Measurements from ENCODE around the gene SRCIN1. TPM values are rescaled to one million over a fixed set of nuclear protein-coding genes. Genes with fewer than 3 reads are reported as not detected.
"Not testable (repeated sequence)": the region's sequence is repeated elsewhere in the genome, so short reads cannot be mapped to it uniquely, and the experiment has no call there.

SRCIN1 gene
- total RNA-seq, 2 experiments from 2014 or later, result 0.72 to 0.73 TPM

GRCh38 chr17:38532451-38532850 lies 73.3 kb downstream of the SRCIN1 start:
- peaks cover 6% of the 10 kb centered on the region for H3K4me1 Mint-ChIP-seq
- H3K4me3 Mint-ChIP-seq, result no peak overlapping the region
- CTCF ChIA-PET, result no interaction called here
- H3K27me3 Mint-ChIP-seq, result peaks cover 23% of the 10 kb centered on the region
- ATAC-seq, result no peak
- H3K27ac Mint-ChIP-seq, result no peak overlapping the region
- no peak for DNase-seq
- no peaks in the 10 kb centered on the region for H3K9me3 Mint-ChIP-seq (ENCODE audit: low read depth)
- POLR2A ChIA-PET, result no interaction called here
- intact Hi-C loops (cut with DNase I, micrococcal nuclease), result no loop called here
- no peaks in the 10 kb centered on the region for H3K36me3 Mint-ChIP-seq (ENCODE audit: low read depth)

DNA sequence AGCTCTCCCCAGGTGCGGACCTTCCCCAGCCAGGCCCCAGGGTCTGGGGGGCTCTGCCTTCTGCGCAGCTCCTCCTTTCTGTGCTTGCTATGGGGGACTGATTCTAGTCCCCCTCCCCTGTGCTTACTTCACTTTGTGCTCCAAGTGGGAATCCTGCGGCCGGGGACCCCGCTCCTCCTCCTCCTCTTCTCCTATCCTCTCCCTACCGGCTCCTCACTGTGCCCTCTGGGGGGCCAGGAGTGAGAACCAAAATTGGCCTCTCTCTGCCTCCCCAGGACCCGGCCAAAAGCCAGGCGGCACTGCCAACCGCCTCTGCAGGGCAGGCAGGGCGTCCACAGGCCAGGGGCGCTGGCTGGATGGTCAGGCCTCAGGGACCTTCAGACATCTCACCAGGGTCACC lies 74.0 kb downstream of the SRCIN1 start:
- H3K4me3 Mint-ChIP-seq; ATAC-seq; POLR2A ChIA-PET; H3K27ac Mint-ChIP-seq; H3K9me3 Mint-ChIP-seq (ENCODE audit: low read depth); H3K36me3 Mint-ChIP-seq (ENCODE audit: low read depth); CTCF ChIA-PET; H3K4me1 Mint-ChIP-seq; intact Hi-C loops (cut with DNase I, micrococcal nuclease); DNase-seq: not testable (repeated sequence)
- peaks cover 23% of the 10 kb centered on the region for H3K27me3 Mint-ChIP-seq

DNA sequence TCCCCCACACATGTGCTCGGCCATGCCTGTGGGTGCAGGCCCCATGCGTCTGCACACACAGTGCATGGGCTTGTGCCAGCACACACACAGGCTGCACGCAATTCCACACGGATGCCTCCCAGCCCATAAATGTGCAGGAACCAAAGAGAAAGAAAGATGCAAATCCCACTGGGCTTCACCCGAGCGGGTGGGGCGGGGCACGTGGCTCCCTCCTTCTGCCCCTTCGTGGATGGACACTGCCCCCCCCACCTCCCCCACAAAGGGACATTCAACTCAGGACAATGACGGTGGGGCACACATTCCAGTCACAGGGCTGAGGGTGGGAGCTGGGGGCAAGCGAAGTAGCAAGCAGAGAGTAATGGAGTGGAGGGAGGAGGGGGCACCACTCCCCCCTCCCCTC lies 74.9 kb downstream of the SRCIN1 start:
- H3K27me3 Mint-ChIP-seq, result peaks cover 18% of the 10 kb centered on the region
- H3K4me1 Mint-ChIP-seq; H3K36me3 Mint-ChIP-seq (ENCODE audit: low read depth); H3K27ac Mint-ChIP-seq; H3K4me3 Mint-ChIP-seq; H3K9me3 Mint-ChIP-seq (ENCODE audit: low read depth); POLR2A ChIA-PET; intact Hi-C loops (cut with DNase I, micrococcal nuclease); DNase-seq; CTCF ChIA-PET; ATAC-seq: not testable (repeated sequence)

DNA sequence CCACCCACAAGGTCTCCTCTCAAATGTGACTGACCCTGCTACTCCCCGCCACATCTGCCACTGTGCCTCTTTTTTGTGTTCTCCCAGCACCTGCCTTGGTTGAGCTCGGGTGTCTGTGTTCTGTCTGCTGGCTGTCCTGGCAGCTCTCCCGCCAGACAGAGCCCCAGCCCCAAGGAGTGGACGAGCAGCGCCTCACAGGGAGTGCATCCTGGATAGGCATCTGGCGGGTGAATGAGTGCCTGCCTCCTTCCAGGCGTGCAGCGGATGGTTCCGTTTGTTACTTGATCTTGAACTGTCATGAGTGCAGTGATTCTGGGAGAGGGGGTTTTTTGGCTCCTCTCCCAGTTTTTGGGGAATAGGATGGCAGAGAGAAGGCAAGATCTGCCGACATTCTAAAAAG lies 77.6 kb downstream of the SRCIN1 start:
- intact Hi-C loops (cut with DNase I, micrococcal nuclease); DNase-seq; ATAC-seq; H3K36me3 Mint-ChIP-seq (ENCODE audit: low read depth); CTCF ChIA-PET; POLR2A ChIA-PET; H3K4me3 Mint-ChIP-seq; H3K4me1 Mint-ChIP-seq; H3K27ac Mint-ChIP-seq; H3K9me3 Mint-ChIP-seq (ENCODE audit: low read depth): not testable (repeated sequence)
- peaks cover 15% of the 10 kb centered on the region for H3K27me3 Mint-ChIP-seq

- intact Hi-C loops (cut with DNase I, micrococcal nuclease); DNase-seq; H3K4me3 Mint-ChIP-seq; H3K9me3 Mint-ChIP-seq (ENCODE audit: low read depth); ATAC-seq; CTCF ChIA-PET; POLR2A ChIA-PET; H3K27ac Mint-ChIP-seq; H3K4me1 Mint-ChIP-seq; H3K36me3 Mint-ChIP-seq (ENCODE audit: low read depth): not testable (repeated sequence)
- peaks cover 17% of the 10 kb centered on the region for H3K27me3 Mint-ChIP-seq
Measured at GRCh38 chr17:38526526-38526925, 79.2 kb downstream of the SRCIN1 start.

DNA sequence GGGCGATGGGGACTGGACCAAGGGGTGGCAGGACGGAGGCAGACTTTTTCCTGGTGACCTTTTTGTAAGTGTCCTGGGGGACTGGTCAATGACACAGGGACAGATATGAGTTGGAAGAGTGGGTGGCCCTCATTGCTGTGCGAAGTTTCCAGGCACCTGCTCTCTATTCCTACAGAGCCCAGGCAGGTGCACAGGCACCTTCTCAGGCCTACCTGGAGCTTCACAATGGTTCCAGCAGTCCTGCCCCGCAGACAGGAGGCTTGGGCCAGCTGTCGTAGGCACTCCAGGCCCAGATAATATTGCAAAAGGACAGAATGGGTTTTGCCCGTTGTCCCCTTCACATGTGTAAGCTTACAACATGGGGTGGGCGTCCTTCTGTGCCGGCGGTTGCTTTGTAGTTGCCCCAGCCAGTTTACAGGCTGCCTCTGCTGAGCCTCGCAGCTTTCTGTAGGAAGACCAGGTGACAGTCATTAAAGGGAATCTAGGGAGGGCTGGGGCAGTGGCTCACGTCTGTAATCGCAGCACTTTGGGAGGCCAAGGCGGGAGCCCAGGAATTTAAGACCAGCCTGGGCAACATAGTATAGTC lies 93.2 kb downstream of the SRCIN1 start:
- DNase-seq (no peak), ATAC-seq (no peak)
- no peak overlapping the region for H3K4me3 Mint-ChIP-seq
- no peak overlapping the region for H3K27ac Mint-ChIP-seq
- peaks cover 7% of the 10 kb centered on the region for H3K4me1 Mint-ChIP-seq
- CTCF ChIA-PET, result interaction anchor here (0.6 to 1.4 kb wide), 3 partner anchors 20 to 219 kb away, joined by 3 to 4 read pairs (median 4); no protein-coding TSS in a partner anchor
- H3K9me3 Mint-ChIP-seq (ENCODE audit: low read depth), result no peaks in the 10 kb centered on the region
- H3K27me3 Mint-ChIP-seq, result peaks cover 30% of the 10 kb centered on the region
- intact Hi-C loops (cut with DNase I, micrococcal nuclease), result loop anchor here in 1 of 2 experiments (10.0 kb wide), 1 partner anchor 62 kb away; no protein-coding TSS in a partner anchor
- H3K36me3 Mint-ChIP-seq (ENCODE audit: low read depth), result no peaks in the 10 kb centered on the region
- POLR2A ChIA-PET, result interaction anchor here (0.6 kb wide), 1 partner anchor 95 kb away, joined by 3 read pairs; no protein-coding TSS in a partner anchor

DNA sequence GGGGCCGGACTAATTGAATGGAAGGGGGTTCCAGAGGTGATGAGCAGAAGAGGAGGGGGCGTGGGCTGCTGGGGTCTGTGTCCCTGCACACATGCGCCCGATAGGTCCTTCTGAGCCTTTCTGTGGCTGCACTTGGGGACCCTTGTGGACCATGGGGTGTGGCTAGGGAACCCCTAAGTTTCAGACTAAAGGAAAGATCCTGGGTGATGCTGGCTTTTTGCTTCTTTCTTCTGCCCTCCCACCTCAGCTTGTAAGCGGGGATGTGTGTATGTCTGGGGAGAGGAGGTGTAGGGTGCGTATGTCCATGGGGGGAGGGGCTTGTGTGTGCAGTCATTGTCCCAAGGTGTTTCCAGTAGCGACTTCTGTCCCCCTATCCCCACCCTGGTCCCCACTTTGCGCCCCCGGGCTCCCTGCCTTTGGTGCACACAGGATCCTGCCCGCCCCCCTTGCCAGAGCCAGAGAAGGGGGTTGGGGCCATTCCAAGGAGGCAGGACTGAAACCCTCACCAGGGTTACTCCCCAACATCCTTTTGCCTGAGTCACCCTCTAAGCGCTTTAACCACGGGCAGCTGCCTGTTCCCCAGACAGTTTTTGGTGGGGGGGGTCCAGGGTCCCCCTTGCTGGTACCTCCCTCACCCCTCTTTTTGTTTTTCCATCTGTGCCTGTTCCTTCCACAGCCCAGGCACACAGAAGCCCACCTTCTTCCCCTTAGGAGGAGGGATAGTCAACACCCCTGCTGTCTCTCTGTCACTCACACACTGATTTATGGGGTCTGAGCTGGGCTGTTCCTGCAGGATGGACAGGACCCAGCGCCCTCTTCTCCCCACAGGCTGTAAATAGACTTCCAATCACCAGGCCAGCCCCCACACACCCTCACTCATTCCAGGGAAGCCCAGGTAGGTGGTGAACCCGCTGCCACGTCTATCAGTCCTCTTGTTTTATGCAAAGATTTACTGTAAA lies 94.3 kb downstream of the SRCIN1 start:
- ChIA-PET POLR2A (no interaction called here), CTCF (no interaction called here)

DNA sequence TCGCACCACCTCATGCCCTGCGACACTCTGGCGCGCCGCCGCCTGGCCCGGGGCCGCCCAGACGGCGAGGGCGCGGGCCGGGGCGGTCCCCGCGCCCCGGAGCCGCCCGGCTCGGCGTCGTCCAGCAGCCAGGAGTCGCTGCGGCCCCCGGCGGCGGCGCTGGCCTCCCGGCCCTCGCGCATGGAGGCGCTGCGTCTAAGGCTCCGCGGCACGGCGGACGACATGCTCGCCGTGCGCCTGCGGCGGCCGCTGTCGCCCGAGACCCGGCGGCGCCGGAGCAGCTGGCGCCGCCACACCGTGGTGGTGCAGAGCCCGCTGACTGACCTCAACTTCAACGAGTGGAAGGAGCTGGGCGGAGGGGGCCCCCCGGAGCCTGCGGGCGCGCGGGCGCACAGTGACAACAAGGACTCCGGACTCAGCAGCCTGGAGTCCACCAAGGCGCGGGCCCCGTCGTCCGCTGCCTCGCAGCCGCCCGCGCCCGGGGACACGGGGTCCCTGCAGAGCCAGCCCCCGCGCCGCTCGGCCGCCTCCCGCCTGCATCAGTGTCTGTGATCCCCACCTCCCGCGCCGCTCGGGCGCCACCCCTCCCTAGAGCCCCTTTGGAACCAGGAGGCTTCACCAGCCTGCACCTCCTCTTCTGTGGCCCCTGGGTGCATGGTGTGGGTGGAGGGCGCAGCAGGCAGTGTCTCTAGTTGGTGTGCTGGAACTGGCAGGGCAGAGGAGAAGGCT lies 95.2 kb downstream of the SRCIN1 start:
- Mint-ChIP-seq H3K4me3 (no peak overlapping the region), H3K36me3 (ENCODE audit: low read depth) (no peaks in the 10 kb centered on the region), H3K4me1 (peaks cover 7% of the 10 kb centered on the region), H3K27ac (no peak overlapping the region), H3K9me3 (ENCODE audit: low read depth) (no peaks in the 10 kb centered on the region), H3K27me3 (peaks cover 33% of the 10 kb centered on the region)
- intact Hi-C loops (cut with DNase I, micrococcal nuclease), result loop anchor here in 1 of 2 experiments (10.0 kb wide), 1 partner anchor 64 kb away; no protein-coding TSS in a partner anchor
- peak; percentile 18 for ATAC-seq
- ChIA-PET POLR2A (interaction anchor here (0.7 kb wide), 1 partner anchor 16 kb away, joined by 3 read pairs; no protein-coding TSS in a partner anchor), CTCF (interaction anchor here (2.0 kb wide), 1 partner anchor 87 kb away, joined by 5 read pairs; no protein-coding TSS in a partner anchor)
- DNase-seq, result peak; percentile 33

More for the DNA sequence above, 94.3 kb downstream of the SRCIN1 start:
- Mint-ChIP-seq H3K27me3 (peaks cover 33% of the 10 kb centered on the region), H3K9me3 (ENCODE audit: low read depth) (no peaks in the 10 kb centered on the region), H3K36me3 (ENCODE audit: low read depth) (no peaks in the 10 kb centered on the region), H3K4me3 (no peak overlapping the region), H3K4me1 (peaks cover 7% of the 10 kb centered on the region), H3K27ac (no peak overlapping the region)
- ATAC-seq (no peak), DNase-seq (no peak)
- intact Hi-C loops (cut with DNase I, micrococcal nuclease), result loop anchor here in 1 of 2 experiments (10.0 kb wide), 1 partner anchor 63 kb away; no protein-coding TSS in a partner anchor

- H3K9me3 Mint-ChIP-seq (ENCODE audit: low read depth), result no peaks in the 10 kb centered on the region
- no peak for DNase-seq
- H3K36me3 Mint-ChIP-seq (ENCODE audit: low read depth), result no peaks in the 10 kb centered on the region
- peak overlapping the region; percentile 74 for H3K4me3 Mint-ChIP-seq
- peaks cover 33% of the 10 kb centered on the region for H3K27me3 Mint-ChIP-seq
- peaks cover 7% of the 10 kb centered on the region for H3K4me1 Mint-ChIP-seq
- ChIA-PET POLR2A (interaction anchor here (0.7 kb wide), 1 partner anchor 15 kb away, joined by 3 read pairs; no protein-coding TSS in a partner anchor), CTCF (interaction anchor here (0.5 to 2.0 kb wide), 11 partner anchors 13 to 219 kb away, joined by 3 to 8 read pairs (median 4); no protein-coding TSS in a partner anchor)
- ATAC-seq, result peak; percentile 24
- H3K27ac Mint-ChIP-seq, result peak overlapping the region; percentile 77
- intact Hi-C loops (cut with DNase I, micrococcal nuclease), result loop anchor here in 1 of 2 experiments (1.0 to 10.0 kb wide), 2 partner anchors 18 to 65 kb away; no protein-coding TSS in a partner anchor
Measured at GRCh38 chr17:38509772-38510420, 95.9 kb downstream of the SRCIN1 start.

DNA sequence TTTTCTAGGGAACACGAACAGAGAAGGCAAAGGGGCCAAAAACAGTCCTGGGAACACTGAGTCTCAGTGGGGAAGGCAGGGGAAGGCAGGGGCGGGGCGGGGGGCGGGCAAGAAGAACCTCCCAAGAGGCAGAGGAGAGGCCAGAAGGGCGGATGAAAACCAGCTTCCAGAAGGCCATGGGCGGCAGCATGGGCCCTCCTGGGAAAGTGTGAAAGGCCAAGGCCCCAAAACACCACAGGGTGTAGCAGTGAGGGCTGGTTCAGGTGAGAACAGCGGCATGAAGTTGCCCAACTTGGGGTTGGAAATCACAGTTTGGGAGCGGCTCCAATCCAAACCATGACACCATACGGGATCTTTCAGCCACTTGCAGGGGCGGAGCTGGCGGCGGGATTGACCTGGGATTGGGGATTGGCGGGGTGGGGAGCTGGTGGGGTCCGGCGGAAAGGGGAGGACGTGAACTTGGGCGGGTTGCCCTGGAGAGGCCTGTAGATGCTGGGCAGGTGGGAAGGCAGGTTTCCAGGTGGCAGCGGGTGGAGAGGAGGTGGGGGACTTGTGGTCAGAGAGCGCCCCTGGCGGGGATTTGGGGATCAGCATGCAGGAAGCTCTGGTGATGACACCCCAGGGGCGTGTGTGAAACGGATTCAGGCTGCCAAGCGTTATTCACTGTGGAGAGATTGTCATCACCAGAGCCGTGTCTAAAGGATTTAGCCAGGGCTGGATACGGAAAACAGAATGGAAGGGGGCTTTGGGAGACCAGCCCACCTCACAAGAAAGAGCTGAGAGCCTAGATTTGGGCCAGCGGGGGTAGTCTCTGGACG lies 96.6 kb downstream of the SRCIN1 start:
- no peaks in the 10 kb centered on the region for H3K9me3 Mint-ChIP-seq (ENCODE audit: low read depth)
- intact Hi-C loops (cut with DNase I, micrococcal nuclease), result loop anchor here in 1 of 2 experiments (1.0 kb wide), 1 partner anchor 17 kb away; no protein-coding TSS in a partner anchor
- H3K4me3 Mint-ChIP-seq, result peak overlapping the region; percentile 74
- DNase-seq (peak; percentile 90), ATAC-seq (peak; percentile 95)
- H3K36me3 Mint-ChIP-seq (ENCODE audit: low read depth), result no peaks in the 10 kb centered on the region
- ChIA-PET CTCF (interaction anchor here (0.5 to 2.0 kb wide), 14 partner anchors 12 to 220 kb away, joined by 3 to 8 read pairs (median 4); no protein-coding TSS in a partner anchor), POLR2A (no interaction called here)
- H3K27me3 Mint-ChIP-seq, result peaks cover 33% of the 10 kb centered on the region
- H3K27ac Mint-ChIP-seq, result peak overlapping the region; percentile 77
- H3K4me1 Mint-ChIP-seq, result peaks cover 7% of the 10 kb centered on the region
